ENCODE measurements around the gene ALAS2. TPM values are rescaled to one million over a fixed set of nuclear protein-coding genes. Genes with fewer than 3 reads are reported as not detected.

The ALAS2 gene
- total RNA-seq, 1 experiment from 2014 or later, result not detected

DNA sequence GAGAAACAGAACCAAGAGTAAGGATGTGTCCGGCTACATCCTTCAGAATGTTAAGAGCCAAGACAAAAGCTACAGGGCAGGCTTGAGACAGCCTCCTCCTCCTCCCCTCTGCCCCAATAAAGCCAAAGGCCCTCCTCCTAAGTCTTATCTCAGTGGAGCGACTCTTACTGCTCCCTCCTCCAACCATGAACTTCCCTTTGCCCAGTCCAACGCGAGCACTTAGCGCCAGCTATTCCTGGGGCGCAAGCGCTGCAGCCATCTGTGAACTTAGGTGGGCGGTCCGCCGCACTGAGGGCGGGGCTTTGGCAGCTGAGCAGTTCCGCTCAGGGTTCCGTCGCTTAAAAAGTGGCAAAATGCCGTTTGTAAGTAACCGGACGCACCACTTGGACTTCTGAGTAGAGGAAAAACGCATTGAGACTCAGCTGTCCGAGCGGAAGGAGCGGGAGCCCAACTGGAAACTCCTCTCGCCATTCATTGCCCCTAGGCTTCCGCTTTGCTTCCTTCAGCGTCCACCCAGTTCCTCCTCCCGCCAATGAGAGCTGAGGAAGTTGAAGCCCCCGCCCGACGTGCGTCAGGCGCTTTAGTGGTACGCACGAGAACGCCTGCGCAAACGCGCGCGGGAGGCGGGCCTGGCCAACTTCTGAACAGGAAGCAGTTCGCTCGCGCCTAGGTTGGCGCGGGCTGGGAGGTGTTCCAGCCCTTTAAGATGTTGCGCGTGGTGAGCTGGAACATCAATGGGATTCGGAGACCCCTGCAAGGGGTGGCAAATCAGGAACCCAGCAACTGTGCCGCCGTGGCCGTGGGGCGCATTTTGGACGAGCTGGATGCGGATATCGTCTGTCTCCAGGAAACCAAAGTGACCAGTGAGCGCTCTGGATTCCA is 30.8 kb downstream of the ALAS2 start, which contains the start of gene APEX2:
TSS of gene APEX2 (plus strand) at position 647 of the 882 bp plus-strand sequence. CDS start at position 707, 60 bp downstream.
- Mint-ChIP-seq H3K36me3 (ENCODE audit: insufficient read depth in 1 of 3, low read depth in 3 of 3) (peaks cover 15 to 39% (median 25%) of the 10 kb centered on the region in 3 experiments), H3K27me3 (ENCODE audit: low read depth) (peaks cover 1% of the 10 kb centered on the region; the same call in 1 of the 2 replicates), H3K4me3 (peak within 1 kb of the TSS; percentile 85 to 90), H3K9me3 (peaks cover 72 to 73% of the 10 kb centered on the region in 2 experiments), H3K4me1 (peaks cover 3 to 9% of the 10 kb centered on the region in 2 experiments; a peak in 3 of 4 replicates), H3K27ac (peak within 1 kb of the TSS; percentile 47 to 91 (median 80); a peak in 6 of 7 replicates)
- Histone ChIP-seq H3K27me3 (ENCODE audit: insufficient read depth, low read length) (no peaks in the 10 kb centered on the region), H3K18ac (ENCODE audit: insufficient read length, low read depth, low read length) (peak within 1 kb of the TSS; percentile 28), H3K27ac (ENCODE audit: insufficient read length, low read depth, low read length) (peak within 1 kb of the TSS; percentile 52), H3K79me1 (ENCODE audit: insufficient read depth, low read depth, low read length, poor library complexity, severe bottlenecking) (no peaks in the 10 kb centered on the region), H2BK12ac (ENCODE audit: insufficient read length, low read depth, low read length) (no peak within 1 kb of the TSS), H3K23me2 (ENCODE audit: insufficient read length, low read depth, low read length, poor library complexity, severe bottlenecking) (peaks cover 3% of the 10 kb centered on the region), H3T11ph (ENCODE audit: low read length) (no peak within 1 kb of the TSS), H3K14ac (ENCODE audit: insufficient read depth, low read length) (peak within 1 kb of the TSS; percentile 60; the same call in 1 of the 2 replicates), H3K4me1 (ENCODE audit: insufficient read depth, low read length) (no peaks in the 10 kb centered on the region; the same call in 1 of the 2 replicates), H2BK120ac (ENCODE audit: low read depth, low read length, poor library complexity, severe bottlenecking) (no peak within 1 kb of the TSS), H2BK20ac (ENCODE audit: low read depth, low read length, poor library complexity, severe bottlenecking) (no peak within 1 kb of the TSS), H3K79me2 (ENCODE audit: insufficient read depth, low read length) (no peaks in the 10 kb centered on the region), H2AFZ (ENCODE audit: low read length) (no peak within 1 kb of the TSS), H2BK15ac (ENCODE audit: low read depth, low read length) (no peak within 1 kb of the TSS), H3K9me3 (ENCODE audit: control insufficient read depth, low read depth, low read length) (peaks cover 48% of the 10 kb centered on the region), H3K4ac (ENCODE audit: low read depth, low read length) (no peak within 1 kb of the TSS), H2BK5ac (ENCODE audit: insufficient read length, low read length) (no peak within 1 kb of the TSS), H3K9ac (ENCODE audit: extremely low read depth, insufficient read length, low read length) (peak within 1 kb of the TSS; percentile 76), H2AK5ac (ENCODE audit: insufficient read length, low read length) (no peak within 1 kb of the TSS), H4K91ac (ENCODE audit: insufficient read length, low read depth, low read length) (no peak within 1 kb of the TSS), H4K8ac (replicated peaks; ENCODE audit: insufficient read length, low read depth, low read length) (no peak within 1 kb of the TSS), H3K56ac (ENCODE audit: insufficient read length, low read depth, low read length) (no peak within 1 kb of the TSS), H3K4me2 (ENCODE audit: insufficient read depth, insufficient read length, low read length) (peak within 1 kb of the TSS; percentile 66), H3K23ac (ENCODE audit: insufficient read length, low read depth, low read length) (no peak within 1 kb of the TSS), H4K5ac (ENCODE audit: insufficient read length, low read depth, low read length) (no peak within 1 kb of the TSS), H4K20me1 (ENCODE audit: control insufficient read depth, insufficient read depth, insufficient read length) (no peaks in the 10 kb centered on the region)
- no CpG with 5 or more reads among the region's 55 CpGs for WGBS (ENCODE audit: extremely low coverage, insufficient read length, low lambda C conversion rate)
- no peak for TF ChIP-seq CTCF (conservative IDR thresholded peaks at IDR 0.05)
- peak; percentile 91 for DNase-seq
